IMR-90 (cell line): ENCODE measurements around the gene CAV3. TPM values are rescaled to one million over a fixed set of nuclear protein-coding genes. Genes with fewer than 3 reads are reported as not detected.

ENCODE experiments used
- ATAC-seq: fragments of 200-7000 bp; cut with Tn5 transposase; 2 replicates; pipeline ENCODE4 v1.9.1; 2020; ENCODE audit warnings: low read depth, mild to moderate bottlenecking, moderate library complexity
- BruUV-seq: library from RNA; stranded (reverse); fragments of 400-500 nt; replicated peaks from 2 replicates; lab custom pipeline; 2021; lab: Mats Ljungman, UMichigan
- CTCF ChIA-PET: fragments of 300-600 bp; formaldehyde crosslinking; extraction: SDS; loops from one replicate; lab custom pipeline; 2021; ENCODE audit warnings: antibody characterized with exemption; lab: Yijun Ruan, JAX
- POLR2A ChIA-PET: fragments of 300-600 bp; sonication (Branson Sonifier 250); formaldehyde crosslinking; loops from one replicate; lab custom pipeline; 2022; ENCODE audit warnings: antibody characterized with exemption; ENCODE audit not compliant: unreplicated experiment; lab: Charles Lee
- DNase-seq: peaks from one replicate; pipeline ENCODE4 v3.0.0; 2013
- H2AFZ ChIP-seq: replicated peaks from 2 replicates; pipeline ENCODE3; 2013; ENCODE audit warnings: low read length, mild to moderate bottlenecking; ENCODE audit not compliant: poor library complexity
- H2AK5ac ChIP-seq: 2 replicates; pipeline ENCODE4 v1.6.1; 2013; ENCODE audit warnings: low read depth, low read length, inconsistent platforms
- H2AK9ac ChIP-seq: replicated peaks from 2 replicates; pipeline ENCODE3; 2013; ENCODE audit warnings: mild to moderate bottlenecking, low read depth, low read length, moderate library complexity; ENCODE audit not compliant: poor library complexity
- H2BK120ac ChIP-seq: 2 replicates; pipeline ENCODE4 v1.6.1; 2013; ENCODE audit warnings: low read depth, low read length, inconsistent platforms
- H2BK15ac ChIP-seq: 3 replicates; pipeline ENCODE4 v1.6.1; 2013; ENCODE audit warnings: low read depth, low read length, inconsistent platforms
- H2BK20ac ChIP-seq: 2 replicates; pipeline ENCODE4 v1.6.1; 2013; ENCODE audit warnings: low read depth, mild to moderate bottlenecking, inconsistent platforms, low read length, moderate library complexity
- H2BK5ac ChIP-seq: 2 replicates; pipeline ENCODE4 v1.6.1; 2013; ENCODE audit warnings: mild to moderate bottlenecking, low read depth, low read length, inconsistent platforms; ENCODE audit not compliant: poor library complexity, severe bottlenecking
- H3K14ac ChIP-seq: replicated peaks from 2 replicates; pipeline ENCODE4 v1.6.1; 2013; ENCODE audit warnings: low read depth, low read length, inconsistent platforms
- H3K18ac ChIP-seq: 2 replicates; pipeline ENCODE4 v1.6.1; 2013; ENCODE audit warnings: low read depth, low read length, control low read depth
- H3K23ac ChIP-seq: 2 replicates; pipeline ENCODE4 v1.6.1; 2013; ENCODE audit warnings: low read depth, low read length, inconsistent platforms
- H3K27ac ChIP-seq: 2 replicates; pipeline ENCODE4 v1.5.1; 2013; ENCODE audit warnings: mild to moderate bottlenecking, control low read depth, low read length; ENCODE audit not compliant: insufficient read depth
- H3K27me3 ChIP-seq: 2 replicates; pipeline ENCODE4 v1.6.1; 2013; ENCODE audit warnings: low read length; ENCODE audit not compliant: control insufficient read depth, insufficient read depth
- H3K36me3 ChIP-seq: 2 replicates; pipeline ENCODE4 v1.6.1; 2013; ENCODE audit warnings: low read length, mixed read lengths; ENCODE audit not compliant: control insufficient read depth, insufficient read depth
- H3K4ac ChIP-seq: 2 replicates; pipeline ENCODE4 v1.6.1; 2013; ENCODE audit warnings: low read depth, low read length, inconsistent platforms
- H3K4me1 ChIP-seq: 2 replicates; pipeline ENCODE4 v1.6.1; 2013; ENCODE audit warnings: low read length, mixed read lengths; ENCODE audit not compliant: control insufficient read depth, insufficient read depth
- H3K4me2 ChIP-seq: 2 replicates; pipeline ENCODE4 v1.6.1; 2013; ENCODE audit warnings: low read depth, mild to moderate bottlenecking, control low read depth, low read length, moderate library complexity
- H3K4me3 ChIP-seq: 2 replicates; pipeline ENCODE4 v1.5.1; 2013; ENCODE audit warnings: low read depth, mild to moderate bottlenecking, control low read depth, low read length, moderate library complexity; ENCODE audit not compliant: insufficient read depth
- H3K56ac ChIP-seq: 2 replicates; pipeline ENCODE4 v1.6.1; 2013; ENCODE audit warnings: low read length, inconsistent platforms; ENCODE audit not compliant: insufficient read depth; ENCODE audit errors: extremely low read depth
- H3K79me1 ChIP-seq, 2 experiments: 2 replicates each; pipeline ENCODE4 v1.6.1; 2013; ENCODE audit warnings: low read length in 2 of 2, inconsistent platforms in 1 of 2, low read depth in 1 of 2
- H3K9ac ChIP-seq: 2 replicates; pipeline ENCODE4 v1.6.1; 2013; ENCODE audit warnings: low read depth, low read length, control low read depth
- H3K9me1 ChIP-seq: 2 replicates; pipeline ENCODE4 v1.6.1; 2013; ENCODE audit warnings: low read length, inconsistent platforms; ENCODE audit not compliant: insufficient read depth
- H3K9me3 ChIP-seq: 2 replicates; pipeline ENCODE4 v1.6.1; 2013; ENCODE audit warnings: low read length; ENCODE audit not compliant: control insufficient read depth, insufficient read depth
- H4K20me1 ChIP-seq: 2 replicates; pipeline ENCODE4 v1.6.1; 2013; ENCODE audit warnings: low read length, inconsistent platforms; ENCODE audit not compliant: insufficient read depth
- H4K5ac ChIP-seq: 2 replicates; pipeline ENCODE4 v1.6.1; 2013; ENCODE audit warnings: mild to moderate bottlenecking, low read depth, low read length, control low read depth
- H4K8ac ChIP-seq, 2 experiments: 2 replicates each; pipeline ENCODE4 v1.6.1; 2013; ENCODE audit warnings: low read depth in 2 of 2, low read length in 2 of 2, control low read depth in 1 of 2, inconsistent platforms in 1 of 2
- H4K91ac ChIP-seq: 2 replicates; pipeline ENCODE4 v1.6.1; 2013; ENCODE audit warnings: low read depth, low read length, inconsistent platforms; ENCODE audit not compliant: insufficient read depth
- BHLHE40 ChIP-seq: fragments of 150-350 bp; IDR thresholded peaks from 2 replicates; pipeline ENCODE4 v1.6.1; 2016; ENCODE audit warnings: mild to moderate bottlenecking, low read depth, low read length
- CEBPB ChIP-seq: IDR thresholded peaks from 2 replicates; pipeline ENCODE4 v1.6.1; 2012; ENCODE audit warnings: low read depth, low read length, improper control_type of control experiment
- CHD1 ChIP-seq: IDR thresholded peaks from 2 replicates; pipeline ENCODE4 v1.6.1; 2012; ENCODE audit warnings: low read depth, low read length, improper control_type of control experiment
- ELK1 ChIP-seq: fragments of 150-350 bp; IDR thresholded peaks from 2 replicates; pipeline ENCODE4 v1.6.1; 2016; ENCODE audit warnings: low read depth, mild to moderate bottlenecking, low read length, moderate library complexity, borderline replicate concordance
- FOS ChIP-seq: fragments of 150-350 bp; IDR thresholded peaks from 2 replicates; pipeline ENCODE4 v1.6.1; 2016; ENCODE audit warnings: low read depth, low read length
- MAFK ChIP-seq: IDR thresholded peaks from 2 replicates; pipeline ENCODE4 v1.6.1; 2012; ENCODE audit warnings: low read depth, low read length, improper control_type of control experiment
- MAZ ChIP-seq: IDR thresholded peaks from 2 replicates; pipeline ENCODE4 v1.6.1; 2012; ENCODE audit warnings: low read depth, mild to moderate bottlenecking, low read length, improper control_type of control experiment, moderate library complexity, borderline replicate concordance
- MXI1 ChIP-seq: IDR thresholded peaks from 2 replicates; pipeline ENCODE4 v1.6.1; 2012; ENCODE audit warnings: low read depth, mild to moderate bottlenecking, low read length, moderate library complexity, borderline replicate concordance
- NFE2L2 ChIP-seq: fragments of 150-350 bp; IDR thresholded peaks from 2 replicates; pipeline ENCODE4 v1.6.1; 2016; ENCODE audit warnings: low read depth, mild to moderate bottlenecking, low read length
- POLR2A ChIP-seq: IDR thresholded peaks from 2 replicates; pipeline ENCODE4 v1.6.1; 2012; ENCODE audit warnings: mild to moderate bottlenecking, low read depth, low read length
- RAD21 ChIP-seq: IDR thresholded peaks from 2 replicates; pipeline ENCODE4 v1.6.1; 2012; ENCODE audit warnings: low read length, improper control_type of control experiment
- RCOR1 ChIP-seq: IDR thresholded peaks from 2 replicates; pipeline ENCODE4 v1.6.1; 2012; ENCODE audit warnings: mild to moderate bottlenecking, low read length, improper control_type of control experiment; ENCODE audit not compliant: insufficient replicate concordance
- RFX5 ChIP-seq: IDR thresholded peaks from 2 replicates; pipeline ENCODE4 v1.8.0; 2012; ENCODE audit warnings: low read depth, mild to moderate bottlenecking, low read length, moderate library complexity
- SMC3 ChIP-seq: fragments of 150-350 bp; IDR thresholded peaks from 2 replicates; pipeline ENCODE4 v1.6.1; 2016; ENCODE audit warnings: low read depth, mild to moderate bottlenecking, antibody characterized with exemption, low read length, moderate library complexity
- WGBS, 2 experiments: methylation state at CpG; one replicate each; pipeline versions ENCODE4 v1.1.5 to v1.1.7; 2013; ENCODE audit warnings: missing lambda C conversion rate in 2 of 2; ENCODE audit not compliant: insufficient read length in 1 of 2; ENCODE audit errors: extremely low coverage in 2 of 2; 5-methylcytosine and 5-hydroxymethylcytosine counted together
- dilution Hi-C: fragments of 300-500 bp; cut with HindIII; formaldehyde crosslinking; loops from one replicate; pipeline ENCODE4 v1.14.3; 2018; ENCODE audit warnings: low sequenced_read_pairs; ENCODE audit not compliant: unreplicated experiment
- in situ Hi-C: fragments of 300-500 bp; cut with MboI; formaldehyde crosslinking; loops from 3 replicates; pipeline ENCODE4 v1.14.3; 2019; ENCODE audit warnings: low sequenced_read_pairs, inconsistent platforms, mixed read lengths
- intact Hi-C: fragments of 100-400 bp; cut with micrococcal nuclease; formaldehyde crosslinking; loops from 2 replicates; pipeline ENCODE4 v1.10.0; 2022
- polyA plus RNA-seq, 3 experiments: library from polyadenylated mRNA; depleted of rRNA; stranded (reverse); fragments of >200 nt; gene quantifications; 2 replicates each; pipeline ENCODE4 v1.2.3, GENCODE V29; 2012; ENCODE audit warnings: low replicate concordance in 1 of 3
- total RNA-seq: library from RNA; depleted of rRNA; stranded (reverse); fragments of >200 nt; gene quantifications from 2 replicates; pipeline ENCODE4 v1.2.3, GENCODE V29; 2012
- TF ChIP-seq, protein P1 (sequence below): fragments of 150-350 bp; IDR thresholded peaks from 2 replicates; pipeline ENCODE4 v1.6.1; 2017; ENCODE audit warnings: mild to moderate bottlenecking, antibody characterized with exemption, low read length, low read depth
- TF ChIP-seq, protein P2 (sequence below): conservative IDR thresholded peaks from 2 replicates; pipeline ENCODE4 v1.5.1; 2012; ENCODE audit warnings: mild to moderate bottlenecking, low read depth, low read length, improper control_type of control experiment

Gene CAV3
- total and polyA plus RNA-seq, 2 of the 4 experiments (the other 2 are of a cell fraction) = 0.17 to 0.36 TPM

DNA sequence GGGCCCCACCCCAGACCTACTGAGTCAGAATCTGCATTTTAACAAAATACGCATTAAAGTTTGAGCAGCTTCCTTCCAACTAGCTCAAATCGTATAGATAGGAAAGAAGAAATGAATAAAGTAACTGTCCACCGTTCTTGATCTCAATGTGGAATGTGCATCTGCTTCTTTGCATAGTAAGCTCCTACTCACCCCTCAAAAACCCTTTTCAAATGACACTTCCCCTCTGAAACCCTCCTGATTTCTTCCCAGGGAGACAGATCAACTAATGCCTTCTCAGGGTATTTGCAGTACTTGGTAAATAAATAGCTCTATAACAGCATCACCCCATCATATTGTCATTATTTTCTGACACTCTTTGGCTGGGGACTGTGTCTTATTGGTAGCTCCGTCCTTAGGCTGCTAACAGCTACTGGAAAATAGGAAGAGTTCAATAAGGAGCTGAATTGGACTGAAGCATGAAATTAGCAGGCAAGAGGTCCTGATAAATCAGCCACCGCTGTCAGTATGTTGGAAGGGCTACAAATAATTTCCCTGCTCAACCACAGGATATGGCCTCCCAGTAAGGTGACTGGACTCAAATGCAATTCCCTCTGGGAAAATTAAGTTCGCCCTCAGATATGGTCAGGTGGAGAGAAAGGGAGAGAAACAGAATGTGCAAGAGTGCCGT, 25.6 kb downstream of the CAV3 start:
- TF ChIP-seq POLR2A (no peak), RFX5 (no peak), ELK1 (no peak), FOS (no peak), RAD21 (no peak), SMC3 (no peak), CEBPB (no peak), RCOR1 (no peak), CHD1 (no peak), MAFK (no peak), MXI1 (no peak), NFE2L2 (no peak), BHLHE40 (no peak), MAZ (no peak)
- TF ChIP-seq, protein P1, sequence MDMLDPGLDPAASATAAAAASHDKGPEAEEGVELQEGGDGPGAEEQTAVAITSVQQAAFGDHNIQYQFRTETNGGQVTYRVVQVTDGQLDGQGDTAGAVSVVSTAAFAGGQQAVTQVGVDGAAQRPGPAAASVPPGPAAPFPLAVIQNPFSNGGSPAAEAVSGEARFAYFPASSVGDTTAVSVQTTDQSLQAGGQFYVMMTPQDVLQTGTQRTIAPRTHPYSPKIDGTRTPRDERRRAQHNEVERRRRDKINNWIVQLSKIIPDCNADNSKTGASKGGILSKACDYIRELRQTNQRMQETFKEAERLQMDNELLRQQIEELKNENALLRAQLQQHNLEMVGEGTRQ = no peak
- TF ChIP-seq, protein P2, sequence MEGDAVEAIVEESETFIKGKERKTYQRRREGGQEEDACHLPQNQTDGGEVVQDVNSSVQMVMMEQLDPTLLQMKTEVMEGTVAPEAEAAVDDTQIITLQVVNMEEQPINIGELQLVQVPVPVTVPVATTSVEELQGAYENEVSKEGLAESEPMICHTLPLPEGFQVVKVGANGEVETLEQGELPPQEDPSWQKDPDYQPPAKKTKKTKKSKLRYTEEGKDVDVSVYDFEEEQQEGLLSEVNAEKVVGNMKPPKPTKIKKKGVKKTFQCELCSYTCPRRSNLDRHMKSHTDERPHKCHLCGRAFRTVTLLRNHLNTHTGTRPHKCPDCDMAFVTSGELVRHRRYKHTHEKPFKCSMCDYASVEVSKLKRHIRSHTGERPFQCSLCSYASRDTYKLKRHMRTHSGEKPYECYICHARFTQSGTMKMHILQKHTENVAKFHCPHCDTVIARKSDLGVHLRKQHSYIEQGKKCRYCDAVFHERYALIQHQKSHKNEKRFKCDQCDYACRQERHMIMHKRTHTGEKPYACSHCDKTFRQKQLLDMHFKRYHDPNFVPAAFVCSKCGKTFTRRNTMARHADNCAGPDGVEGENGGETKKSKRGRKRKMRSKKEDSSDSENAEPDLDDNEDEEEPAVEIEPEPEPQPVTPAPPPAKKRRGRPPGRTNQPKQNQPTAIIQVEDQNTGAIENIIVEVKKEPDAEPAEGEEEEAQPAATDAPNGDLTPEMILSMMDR = no peak
- no peak for ATAC-seq
- Histone ChIP-seq H2BK5ac (no peak overlapping the region), H2AK9ac (no peak overlapping the region), H4K5ac (no peak overlapping the region), H3K9ac (no peak overlapping the region), H4K91ac (no peak overlapping the region), H2BK20ac (no peak overlapping the region), H4K8ac (no peak overlapping the region), H4K20me1 (no peaks in the 10 kb centered on the region), H3K36me3 (no peaks in the 10 kb centered on the region), H2BK120ac (no peak overlapping the region), H3K4ac (no peak overlapping the region), H3K9me3 (no peaks in the 10 kb centered on the region), H3K27me3 (no peaks in the 10 kb centered on the region), H3K14ac (no peak overlapping the region), H2AK5ac (no peak overlapping the region), H3K4me1 (no peaks in the 10 kb centered on the region), H3K4me2 (no peak overlapping the region), H3K56ac (no peak overlapping the region), H3K27ac (no peak overlapping the region), H3K9me1 (no peaks in the 10 kb centered on the region; the same call in 1 of the 2 replicates), H3K4me3 (no peak overlapping the region), H2AFZ (no peak overlapping the region), H3K18ac (no peak overlapping the region), H3K23ac (no peak overlapping the region), H3K79me1 (no peaks in the 10 kb centered on the region; a peak in 1 of 4 replicates), H2BK15ac (no peak overlapping the region)
- DNase-seq = no peak
- no TSS peak for BruUV-seq
- in situ Hi-C loops = loop anchor here (25.0 kb wide), 1 partner anchor 303 kb away; no protein-coding TSS in a partner anchor
- CTCF ChIA-PET = interaction anchor here (2.2 kb wide), 1 partner anchor 10 kb away, joined by 11 read pairs; the partner anchor contains the start of gene OXTR
- WGBS, 2 experiments = no CpG with 5 or more reads among the region's 7 CpGs
- dilution Hi-C loops = no loop called here
- POLR2A ChIA-PET = no interaction called here
- intact Hi-C loops = no loop called here
